Measurements from ENCODE around the gene SAMD13. TPM values are rescaled to one million over a fixed set of nuclear protein-coding genes. Genes with fewer than 3 reads are reported as not detected.

The SAMD13 gene
- polyA plus RNA-seq, 1 donor from 2014 or later = 20.0 TPM

GRCh38 chr1:84352298-84353106, 51.0 kb downstream of the SAMD13 start:
- Histone ChIP-seq H3K4me2 (ENCODE audit: low read length) (no peak overlapping the region), H3K27me3 (ENCODE audit: insufficient read depth, low read depth, low read length) (no peaks in the 10 kb centered on the region), H3K79me2 (replicated peaks; ENCODE audit: insufficient read depth, low read length) (no peaks in the 10 kb centered on the region), H2AFZ (ENCODE audit: low read depth, low read length) (no peak overlapping the region), H3K9me3 (ENCODE audit: low read length) (no peaks in the 10 kb centered on the region), H3K4me3 (ENCODE audit: low read length) (no peak overlapping the region), H3K36me3 (ENCODE audit: insufficient read depth, low read length) (no peaks in the 10 kb centered on the region), H3K27ac (ENCODE audit: low read length) (no peak overlapping the region), H3K9me2 (ENCODE audit: insufficient read depth, low read length) (no peaks in the 10 kb centered on the region), H3F3A (ENCODE audit: insufficient read depth, low read length, poor library complexity, severe bottlenecking) (peaks cover 3% of the 10 kb centered on the region), H4K20me1 (ENCODE audit: insufficient read depth) (no peaks in the 10 kb centered on the region), H3K9ac (ENCODE audit: low read length) (no peak overlapping the region)
- TF ChIP-seq RAD21 (conservative IDR thresholded peaks at IDR 0.05) (no peak), POLR2AphosphoS5 (IDR thresholded peaks at IDR 0.05) (no peak), SMC3 (conservative IDR thresholded peaks at IDR 0.05; ENCODE audit: poor library complexity) (no peak), MXI1 (conservative IDR thresholded peaks at IDR 0.05; ENCODE audit: poor library complexity, severe bottlenecking) (no peak), EZH2 (IDR thresholded peaks at IDR 0.05; ENCODE audit: borderline replicate concordance, insufficient read depth, low read length, poor library complexity, severe bottlenecking) (no peak), TAF1 (IDR thresholded peaks at IDR 0.05; ENCODE audit: low read depth) (no peak), REST (IDR thresholded peaks at IDR 0.05; ENCODE audit: borderline replicate concordance) (no peak), EP300 (conservative IDR thresholded peaks at IDR 0.05; ENCODE audit: poor library complexity, severe bottlenecking) (no peak)
- TF ChIP-seq, protein P1, sequence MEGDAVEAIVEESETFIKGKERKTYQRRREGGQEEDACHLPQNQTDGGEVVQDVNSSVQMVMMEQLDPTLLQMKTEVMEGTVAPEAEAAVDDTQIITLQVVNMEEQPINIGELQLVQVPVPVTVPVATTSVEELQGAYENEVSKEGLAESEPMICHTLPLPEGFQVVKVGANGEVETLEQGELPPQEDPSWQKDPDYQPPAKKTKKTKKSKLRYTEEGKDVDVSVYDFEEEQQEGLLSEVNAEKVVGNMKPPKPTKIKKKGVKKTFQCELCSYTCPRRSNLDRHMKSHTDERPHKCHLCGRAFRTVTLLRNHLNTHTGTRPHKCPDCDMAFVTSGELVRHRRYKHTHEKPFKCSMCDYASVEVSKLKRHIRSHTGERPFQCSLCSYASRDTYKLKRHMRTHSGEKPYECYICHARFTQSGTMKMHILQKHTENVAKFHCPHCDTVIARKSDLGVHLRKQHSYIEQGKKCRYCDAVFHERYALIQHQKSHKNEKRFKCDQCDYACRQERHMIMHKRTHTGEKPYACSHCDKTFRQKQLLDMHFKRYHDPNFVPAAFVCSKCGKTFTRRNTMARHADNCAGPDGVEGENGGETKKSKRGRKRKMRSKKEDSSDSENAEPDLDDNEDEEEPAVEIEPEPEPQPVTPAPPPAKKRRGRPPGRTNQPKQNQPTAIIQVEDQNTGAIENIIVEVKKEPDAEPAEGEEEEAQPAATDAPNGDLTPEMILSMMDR (IDR thresholded peaks at IDR 0.05; ENCODE audit: poor library complexity, severe bottlenecking) = no peak

GRCh38 chr1:84353695-84354094, 52.2 kb downstream of the SAMD13 start:
- Histone ChIP-seq H3F3A (ENCODE audit: insufficient read depth, low read length, poor library complexity, severe bottlenecking) (peaks cover 3% of the 10 kb centered on the region), H3K9ac (ENCODE audit: low read length) (no peak overlapping the region), H2AFZ (ENCODE audit: low read depth, low read length) (no peak overlapping the region), H3K79me2 (replicated peaks; ENCODE audit: insufficient read depth, low read length) (no peaks in the 10 kb centered on the region), H4K20me1 (ENCODE audit: insufficient read depth) (no peaks in the 10 kb centered on the region), H3K4me2 (ENCODE audit: low read length) (no peak overlapping the region), H3K27me3 (ENCODE audit: insufficient read depth, low read depth, low read length) (no peaks in the 10 kb centered on the region), H3K27ac (ENCODE audit: low read length) (no peak overlapping the region), H3K36me3 (ENCODE audit: insufficient read depth, low read length) (no peaks in the 10 kb centered on the region), H3K4me3 (ENCODE audit: low read length) (no peak overlapping the region), H3K9me2 (ENCODE audit: insufficient read depth, low read length) (no peaks in the 10 kb centered on the region), H3K9me3 (ENCODE audit: low read length) (no peaks in the 10 kb centered on the region)
- TF ChIP-seq EP300 (conservative IDR thresholded peaks at IDR 0.05; ENCODE audit: poor library complexity, severe bottlenecking) (no peak), POLR2AphosphoS5 (IDR thresholded peaks at IDR 0.05) (no peak), RAD21 (conservative IDR thresholded peaks at IDR 0.05) (no peak), TAF1 (IDR thresholded peaks at IDR 0.05; ENCODE audit: low read depth) (no peak), REST (IDR thresholded peaks at IDR 0.05; ENCODE audit: borderline replicate concordance) (no peak), EZH2 (IDR thresholded peaks at IDR 0.05; ENCODE audit: borderline replicate concordance, insufficient read depth, low read length, poor library complexity, severe bottlenecking) (no peak), SMC3 (conservative IDR thresholded peaks at IDR 0.05; ENCODE audit: poor library complexity) (no peak), MXI1 (conservative IDR thresholded peaks at IDR 0.05; ENCODE audit: poor library complexity, severe bottlenecking) (no peak)
- TF ChIP-seq, protein P1 (IDR thresholded peaks at IDR 0.05; ENCODE audit: poor library complexity, severe bottlenecking) = no peak
